K562 (cell line): Measurements from ENCODE around the gene FUT2. TPM values are rescaled to one million over a fixed set of nuclear protein-coding genes. Genes with fewer than 3 reads are reported as not detected.

Experiments
- ATF4 ChIP-seq: fragments of 450-650 bp; formaldehyde crosslinking; IDR thresholded peaks from 2 replicates; pipeline ENCODE4 v1.4.0; 2022; ENCODE audit warnings: mild to moderate bottlenecking, moderate library complexity
- DLX4 ChIP-seq: fragments of 250-450 bp; sonication (Bioruptor Pico); IDR thresholded peaks from 2 replicates; pipeline ENCODE4 v1.6.1; 2021; ENCODE audit warnings: mild to moderate bottlenecking
- HCFC1 ChIP-seq: IDR thresholded peaks from 2 replicates; pipeline ENCODE4 v1.6.1; 2012; ENCODE audit warnings: low read depth, low read length, improper control_type of control experiment
- HES1 ChIP-seq: fragments of 450-650 bp; IDR thresholded peaks from 2 replicates; pipeline ENCODE4 v1.6.1; 2016; ENCODE audit warnings: low read depth, mild to moderate bottlenecking, moderate library complexity
- HMBOX1 ChIP-seq: sonication (generic); IDR thresholded peaks from 2 replicates; pipeline ENCODE4 v1.6.1; 2016
- HNRNPL ChIP-seq: fragments of 200-400 bp; formaldehyde crosslinking; IDR thresholded peaks from 2 replicates; pipeline ENCODE4 v1.6.1; 2017; ENCODE audit warnings: low read depth, mild to moderate bottlenecking, low read length
- MGA ChIP-seq: fragments of 450-650 bp; IDR thresholded peaks from 2 replicates; pipeline ENCODE4 v1.6.1; 2016; ENCODE audit warnings: mild to moderate bottlenecking, moderate library complexity
- NCOR1 ChIP-seq: fragments of 450-650 bp; IDR thresholded peaks from 2 replicates; pipeline ENCODE4 v1.6.1; 2016; ENCODE audit warnings: mild to moderate bottlenecking, moderate library complexity
- TCFL5 ChIP-seq: fragments of 250-450 bp; sonication (Bioruptor Pico); conservative IDR thresholded peaks from 2 replicates; pipeline ENCODE4 v1.6.1; 2021; ENCODE audit warnings: mild to moderate bottlenecking, moderate library complexity, matching md5 sums
- TGIF2 ChIP-seq: sonication (generic); formaldehyde crosslinking; IDR thresholded peaks from 2 replicates; pipeline ENCODE4 v1.8.1; 2022; ENCODE audit warnings: mild to moderate bottlenecking, missing genetic modification reagents, moderate library complexity
- ZNF589 ChIP-seq: fragments of 200-800 bp; sonication (Bioruptor generic); IDR thresholded peaks from 2 replicates; pipeline ENCODE4 v1.6.1; 2016; ENCODE audit warnings: low read depth, missing genetic modification characterization, missing compliant biosample characterization
- ZSCAN32 ChIP-seq: fragments of 450-650 bp; formaldehyde crosslinking; IDR thresholded peaks from 2 replicates; pipeline ENCODE4 v1.4.0; 2020; ENCODE audit warnings: mild to moderate bottlenecking, moderate library complexity
- polyA plus RNA-seq, 8 experiments: library from polyadenylated mRNA; depleted of rRNA in 4 of 8; stranded (reverse) in 5 of 8; unstranded in 3 of 8; fragments of >200 nt; fragmentation: Nextera tagmentation in 2 of 8; fragmentation: Illumina TruSeq in 1 of 8; extraction: Ambion mirVana in 2 of 8; extraction: Trizol in 1 of 8; gene quantifications; 2 replicates each; pipeline versions ENCODE4 v1.2.1 to v1.2.3, GENCODE V29; 2011 to 2014; ENCODE audit warnings: inconsistent platforms in 1 of 8, missing spikeins in 1 of 8
- total RNA-seq, 7 experiments: library from RNA; depleted of rRNA in 6 of 7; stranded (reverse); fragments of >200 nt in 6 of 7; fragmentation: Illumina TruSeq in 2 of 7; extraction: Trizol in 2 of 7; gene quantifications; 2 replicates each; pipeline versions ENCODE4 v1.2.1 to v1.2.3, GENCODE V29; 2011 to 2021; ENCODE audit warnings: low replicate concordance in 1 of 7

FUT2 gene
- total and polyA plus RNA-seq, 9 of the 15 experiments (the other 6 are each of a cell fraction or from before 2014, with no cell fraction given), result 0.03 to 0.04 TPM; not detected in 7

GRCh38 chr19:48738557-48739403 lies 43.0 kb downstream of the FUT2 start (continued):
- TF ChIP-seq HES1 (no peak), TCFL5 (CRISPR knock-in tag) (no peak), TGIF2 (CRISPR knock-in tag) (no peak), ZSCAN32 (CRISPR knock-in tag) (no peak), HNRNPL (peak; percentile 81), NCOR1 (no peak), HCFC1 (peak; percentile 56), HMBOX1 (no peak), ZNF589 (CRISPR knock-in tag) (peak; percentile 47; the same call in 1 of the 2 replicates), MGA (peak; percentile 72; the same call in 1 of the 2 replicates), ATF4 (no peak), DLX4 (no peak)
